Non-pigmented ciliary epithelial cell (primary cell): ENCODE results near the gene RBM44.
A peak's percentile ranks its signal among the peaks of the same experiment; 100 is the strongest.
"Not testable (repeated sequence)": the region's sequence is repeated elsewhere in the genome, so short reads cannot be mapped to it uniquely, and the experiment has no call there.

Experiments
- DNase-seq: peaks from one replicate; pipeline ENCODE4 v3.0.0-alpha.2; 2010; ENCODE audit warnings: low read depth

RBM44 gene

GRCh38 chr2:237848940-237849339, 50.4 kb downstream of the RBM44 start:
- not testable (repeated sequence) for DNase-seq

- no peak for DNase-seq
These were observed 55.7 kb downstream of the RBM44 start for GRCh38 chr2:237854295-237854694.

GRCh38 chr2:237857791-237858190, 59.2 kb downstream of the RBM44 start:
- DNase-seq, result no peak

- DNase-seq, result peak; percentile 64
These were observed 59.9 kb downstream of the RBM44 start for GRCh38 chr2:237858294-237859081.

- DNase-seq, result no peak
These were observed 60.5 kb downstream of the RBM44 start for GRCh38 chr2:237859082-237859433.

GRCh38 chr2:237859533-237860272, 61.1 kb downstream of the RBM44 start, which contains the start of gene RAMP1:
Gene RAMP1 (plus strand): TSS chr2:237859623. CDS start chr2:237859676, 53 bp downstream.
- DNase-seq, result no peak

GRCh38 chr2:237860273-237860935, 61.8 kb downstream of the RBM44 start:
- DNase-seq, result no peak

- no peak for DNase-seq
These were observed 63.4 kb downstream of the RBM44 start for GRCh38 chr2:237861875-237862527.

GRCh38 chr2:237862528-237862895, 63.9 kb downstream of the RBM44 start:
- no peak for DNase-seq

GRCh38 chr2:237863102-237863511, 64.5 kb downstream of the RBM44 start:
- no peak for DNase-seq

GRCh38 chr2:237863689-237864443, 65.3 kb downstream of the RBM44 start:
- DNase-seq, result no peak

- DNase-seq, result no peak
These were observed 65.9 kb downstream of the RBM44 start for GRCh38 chr2:237864444-237864931.

GRCh38 chr2:237864940-237865622, 66.5 kb downstream of the RBM44 start:
- no peak for DNase-seq

GRCh38 chr2:237865623-237866041, 67.1 kb downstream of the RBM44 start:
- no peak for DNase-seq

GRCh38 chr2:237866101-237866621, 67.6 kb downstream of the RBM44 start:
- DNase-seq, result peak; percentile 58

- DNase-seq, result no peak
These were observed 68.9 kb downstream of the RBM44 start for GRCh38 chr2:237867465-237867864.

GRCh38 chr2:237868074-237868473, 69.5 kb downstream of the RBM44 start:
- not testable (repeated sequence) for DNase-seq

- no peak for DNase-seq
These were observed 70.2 kb downstream of the RBM44 start for GRCh38 chr2:237868631-237869342.

- DNase-seq, result no peak
These were observed 70.9 kb downstream of the RBM44 start for GRCh38 chr2:237869343-237870102.
